Activated naive CD8-positive, alpha-beta T cell treated with anti-CD3 and anti-CD28 coated beads, Interleukin-2, amount 10 ng/mL, durations not matched to agents 7 days and 5 days (primary cell): ENCODE results near the gene FSTL4. TPM values are rescaled to one million over a fixed set of nuclear protein-coding genes. Genes with fewer than 3 reads are reported as not detected.

Experiments used
- ATAC-seq: fragments of 150-1000 bp; cut with Tn5 transposase; one replicate; pipeline ENCODE4 v1.10.0; 2021; ENCODE audit warnings: low read depth, moderate library complexity
- POLR2A ChIA-PET: fragments of 350-600 bp; sonication (Branson Sonifier 250); formaldehyde crosslinking; loops from one replicate; lab custom pipeline; 2021; ENCODE audit warnings: antibody characterized with exemption; lab: Charles Lee
- DNase-seq: peaks from one replicate; pipeline ENCODE4 v3.0.0; 2021
- H3K27ac Mint-ChIP-seq: one replicate; pipeline ENCODE4 v1.8.0; 2022; ENCODE audit warnings: mild to moderate bottlenecking, mixed read lengths
- H3K27me3 Mint-ChIP-seq: one replicate; pipeline ENCODE4 v1.8.0; 2022; ENCODE audit warnings: mild to moderate bottlenecking, moderate library complexity, mixed read lengths
- H3K36me3 Mint-ChIP-seq: one replicate; pipeline ENCODE4 v1.8.0; 2021; ENCODE audit warnings: mild to moderate bottlenecking, mixed read lengths
- H3K4me1 Mint-ChIP-seq: one replicate; pipeline ENCODE4 v1.8.0; 2021; ENCODE audit warnings: mixed read lengths
- H3K4me3 Mint-ChIP-seq: one replicate; pipeline ENCODE4 v1.8.0; 2022; ENCODE audit warnings: mild to moderate bottlenecking, moderate library complexity, mixed read lengths
- H3K9me3 Mint-ChIP-seq: one replicate; pipeline ENCODE4 v1.8.0; 2021; ENCODE audit warnings: mixed read lengths
- total RNA-seq, 2 experiments: library from RNA; stranded (reverse); gene quantifications; one replicate each; pipeline ENCODE4 v1.2.3, GENCODE V29; 2021

The FSTL4 gene
- total RNA-seq, 2 experiments from 2014 or later, result 0.26 to 0.83 TPM

- ATAC-seq, result no peak
- peaks cover 4% of the 10 kb centered on the region for H3K27me3 Mint-ChIP-seq
- POLR2A ChIA-PET, result no interaction called here
Measured at GRCh38 chr5:133530270-133530669, 82.1 kb downstream of the FSTL4 start.

GRCh38 chr5:133528841-133529240 lies 83.5 kb downstream of the FSTL4 start:
- ATAC-seq (no peak), DNase-seq (no peak)
- no peaks in the 10 kb centered on the region for H3K9me3 Mint-ChIP-seq
- H3K4me3 Mint-ChIP-seq, result no peak overlapping the region
- H3K27ac Mint-ChIP-seq, result no peak overlapping the region
- H3K27me3 Mint-ChIP-seq, result no peaks in the 10 kb centered on the region
- H3K36me3 Mint-ChIP-seq, result no peaks in the 10 kb centered on the region
- no peaks in the 10 kb centered on the region for H3K4me1 Mint-ChIP-seq
- POLR2A ChIA-PET, result no interaction called here

More at GRCh38 chr5:133530270-133530669, 82.1 kb downstream of the FSTL4 start:
- no peak overlapping the region for H3K4me3 Mint-ChIP-seq
- no peaks in the 10 kb centered on the region for H3K36me3 Mint-ChIP-seq
- H3K9me3 Mint-ChIP-seq, result no peaks in the 10 kb centered on the region
- no peaks in the 10 kb centered on the region for H3K4me1 Mint-ChIP-seq
- H3K27ac Mint-ChIP-seq, result no peak overlapping the region
- no peak for DNase-seq

- H3K9me3 Mint-ChIP-seq, result no peaks in the 10 kb centered on the region
- POLR2A ChIA-PET, result no interaction called here
- no peaks in the 10 kb centered on the region for H3K36me3 Mint-ChIP-seq
- DNase-seq, result no peak
- no peaks in the 10 kb centered on the region for H3K4me1 Mint-ChIP-seq
- H3K27ac Mint-ChIP-seq, result no peak overlapping the region
- no peak overlapping the region for H3K4me3 Mint-ChIP-seq
- no peak for ATAC-seq
- peaks cover 7% of the 10 kb centered on the region for H3K27me3 Mint-ChIP-seq
Measured at GRCh38 chr5:133527311-133527710, 85.0 kb downstream of the FSTL4 start.

GRCh38 chr5:133526368-133526767 lies 86.0 kb downstream of the FSTL4 start:
- H3K36me3 Mint-ChIP-seq, result no peaks in the 10 kb centered on the region
- POLR2A ChIA-PET, result no interaction called here
- ATAC-seq, result no peak
- H3K9me3 Mint-ChIP-seq, result no peaks in the 10 kb centered on the region
- no peak overlapping the region for H3K4me3 Mint-ChIP-seq
- no peak for DNase-seq
- peaks cover 11% of the 10 kb centered on the region for H3K27me3 Mint-ChIP-seq
- no peak overlapping the region for H3K27ac Mint-ChIP-seq
- no peaks in the 10 kb centered on the region for H3K4me1 Mint-ChIP-seq

GRCh38 chr5:133525126-133525525 lies 87.2 kb downstream of the FSTL4 start:
- no peaks in the 10 kb centered on the region for H3K36me3 Mint-ChIP-seq
- no peak overlapping the region for H3K27ac Mint-ChIP-seq
- H3K4me3 Mint-ChIP-seq, result no peak overlapping the region
- H3K4me1 Mint-ChIP-seq, result no peaks in the 10 kb centered on the region
- no peak for ATAC-seq
- peaks cover 21% of the 10 kb centered on the region for H3K27me3 Mint-ChIP-seq
- POLR2A ChIA-PET, result interaction anchor here (0.6 kb wide), 1 partner anchor 734 kb away, joined by 4 read pairs; no protein-coding TSS in a partner anchor
- H3K9me3 Mint-ChIP-seq, result no peaks in the 10 kb centered on the region
- no peak for DNase-seq

- Mint-ChIP-seq H3K9me3 (no peaks in the 10 kb centered on the region), H3K4me3 (no peak overlapping the region), H3K4me1 (no peaks in the 10 kb centered on the region), H3K27me3 (peaks cover 21% of the 10 kb centered on the region), H3K36me3 (no peaks in the 10 kb centered on the region), H3K27ac (no peak overlapping the region)
- POLR2A ChIA-PET, result no interaction called here
- no peak for ATAC-seq
- DNase-seq, result no peak
Measured at GRCh38 chr5:133524666-133525065, 87.7 kb downstream of the FSTL4 start.

- no peak for DNase-seq
- ATAC-seq, result no peak
- Mint-ChIP-seq H3K36me3 (no peaks in the 10 kb centered on the region), H3K9me3 (no peaks in the 10 kb centered on the region), H3K27me3 (peaks cover 26% of the 10 kb centered on the region), H3K4me3 (no peak overlapping the region), H3K27ac (no peak overlapping the region), H3K4me1 (no peaks in the 10 kb centered on the region)
- POLR2A ChIA-PET, result no interaction called here
Measured at GRCh38 chr5:133523961-133524586, 88.3 kb downstream of the FSTL4 start.

GRCh38 chr5:133523013-133523658 lies 89.2 kb downstream of the FSTL4 start:
- Mint-ChIP-seq H3K4me3 (no peak overlapping the region), H3K9me3 (no peaks in the 10 kb centered on the region), H3K27me3 (peaks cover 26% of the 10 kb centered on the region), H3K36me3 (no peaks in the 10 kb centered on the region), H3K4me1 (no peaks in the 10 kb centered on the region), H3K27ac (no peak overlapping the region)
- no peak for DNase-seq
- no peak for ATAC-seq
- POLR2A ChIA-PET, result no interaction called here

- H3K4me1 Mint-ChIP-seq, result no peaks in the 10 kb centered on the region
- no peak for DNase-seq
- ATAC-seq, result no peak
- H3K27ac Mint-ChIP-seq, result no peak overlapping the region
- peaks cover 26% of the 10 kb centered on the region for H3K27me3 Mint-ChIP-seq
- H3K9me3 Mint-ChIP-seq, result no peaks in the 10 kb centered on the region
- POLR2A ChIA-PET, result no interaction called here
- no peak overlapping the region for H3K4me3 Mint-ChIP-seq
- no peaks in the 10 kb centered on the region for H3K36me3 Mint-ChIP-seq
Measured at GRCh38 chr5:133521801-133522200, 90.5 kb downstream of the FSTL4 start.

- ATAC-seq, result no peak
- DNase-seq, result no peak
- Mint-ChIP-seq H3K4me1 (no peaks in the 10 kb centered on the region), H3K36me3 (no peaks in the 10 kb centered on the region), H3K9me3 (no peaks in the 10 kb centered on the region), H3K27ac (no peak overlapping the region), H3K27me3 (peaks cover 28% of the 10 kb centered on the region), H3K4me3 (no peak overlapping the region)
- POLR2A ChIA-PET, result no interaction called here
Measured at GRCh38 chr5:133520991-133521706, 91.2 kb downstream of the FSTL4 start.

GRCh38 chr5:133520062-133520461 lies 92.3 kb downstream of the FSTL4 start:
- Mint-ChIP-seq H3K4me1 (no peaks in the 10 kb centered on the region), H3K4me3 (no peak overlapping the region)
- POLR2A ChIA-PET, result no interaction called here

GRCh38 chr5:133519191-133519590 lies 93.2 kb downstream of the FSTL4 start:
- Mint-ChIP-seq H3K27ac (no peak overlapping the region), H3K27me3 (peaks cover 36% of the 10 kb centered on the region), H3K4me1 (no peaks in the 10 kb centered on the region), H3K4me3 (no peak overlapping the region), H3K36me3 (no peaks in the 10 kb centered on the region), H3K9me3 (no peaks in the 10 kb centered on the region)
- POLR2A ChIA-PET, result no interaction called here
- DNase-seq (no peak), ATAC-seq (no peak)

More at GRCh38 chr5:133520062-133520461, 92.3 kb downstream of the FSTL4 start:
- H3K27me3 Mint-ChIP-seq, result peaks cover 34% of the 10 kb centered on the region
- H3K27ac Mint-ChIP-seq, result no peak overlapping the region
- H3K9me3 Mint-ChIP-seq, result no peaks in the 10 kb centered on the region
- H3K36me3 Mint-ChIP-seq, result no peaks in the 10 kb centered on the region
- DNase-seq (no peak), ATAC-seq (no peak)

- Mint-ChIP-seq H3K4me1 (no peaks in the 10 kb centered on the region), H3K27ac (no peak overlapping the region), H3K9me3 (no peaks in the 10 kb centered on the region), H3K36me3 (no peaks in the 10 kb centered on the region), H3K4me3 (no peak overlapping the region), H3K27me3 (peaks cover 16% of the 10 kb centered on the region)
- no peak for ATAC-seq
- no peak for DNase-seq
- POLR2A ChIA-PET, result no interaction called here
Measured at GRCh38 chr5:133514456-133514855, 97.9 kb downstream of the FSTL4 start.

- POLR2A ChIA-PET, result no interaction called here
- Mint-ChIP-seq H3K27me3 (peaks cover 13% of the 10 kb centered on the region), H3K36me3 (no peaks in the 10 kb centered on the region), H3K4me1 (peaks cover 10% of the 10 kb centered on the region), H3K9me3 (no peaks in the 10 kb centered on the region), H3K27ac (no peak overlapping the region), H3K4me3 (no peak overlapping the region)
- ATAC-seq (no peak), DNase-seq (no peak)
Measured at GRCh38 chr5:133512896-133513295, 99.4 kb downstream of the FSTL4 start.
